Activated CD4-positive, CD25-positive, alpha-beta regulatory T cell treated with anti-CD3 and anti-CD28 coated beads, Interleukin-2, amount 50 U/mL, for 16 hours (primary cell): ENCODE data around the gene SMOC1.
"Not testable (repeated sequence)": the region's sequence is repeated elsewhere in the genome, so short reads cannot be mapped to it uniquely, and the experiment has no call there.

Experiments
- DNase-seq: peaks from one replicate; pipeline ENCODE4 v3.0.0-alpha.2; 2020; ENCODE audit warnings: low read depth, low spot score

The SMOC1 gene

GRCh38 chr14:69896972-69897371 lies 17.8 kb downstream of the SMOC1 start:
- DNase-seq, result no peak

GRCh38 chr14:69900603-69901002 lies 21.4 kb downstream of the SMOC1 start:
- DNase-seq, result no peak

GRCh38 chr14:69901113-69901951 lies 22.1 kb downstream of the SMOC1 start:
- no peak for DNase-seq

GRCh38 chr14:69903046-69903445 lies 23.8 kb downstream of the SMOC1 start:
- DNase-seq, result not testable (repeated sequence)

GRCh38 chr14:69904246-69904645 lies 25.0 kb downstream of the SMOC1 start:
- no peak for DNase-seq

GRCh38 chr14:69906201-69906600 lies 27.0 kb downstream of the SMOC1 start:
- no peak for DNase-seq

GRCh38 chr14:69909826-69910550 lies 30.8 kb downstream of the SMOC1 start:
- no peak for DNase-seq

GRCh38 chr14:69910871-69911270 lies 31.7 kb downstream of the SMOC1 start:
- DNase-seq, result no peak

GRCh38 chr14:69913686-69914085 lies 34.5 kb downstream of the SMOC1 start:
- no peak for DNase-seq

GRCh38 chr14:69916396-69916795 lies 37.2 kb downstream of the SMOC1 start:
- no peak for DNase-seq

GRCh38 chr14:69917287-69917686 lies 38.1 kb downstream of the SMOC1 start:
- no peak for DNase-seq

GRCh38 chr14:69919815-69920214 lies 40.6 kb downstream of the SMOC1 start:
- DNase-seq, result no peak

- DNase-seq, result no peak
Observed at GRCh38 chr14:69921052-69921451, 41.8 kb downstream of the SMOC1 start.

GRCh38 chr14:69922198-69922597 lies 43.0 kb downstream of the SMOC1 start:
- no peak for DNase-seq

- DNase-seq, result no peak
Observed at GRCh38 chr14:69924201-69924600, 45.0 kb downstream of the SMOC1 start.

- DNase-seq, result no peak
Observed at GRCh38 chr14:69928111-69928523, 48.9 kb downstream of the SMOC1 start.

- DNase-seq, result no peak
Observed at GRCh38 chr14:69930780-69931379, 51.7 kb downstream of the SMOC1 start.

- DNase-seq, result no peak
Observed at GRCh38 chr14:69931960-69932359, 52.7 kb downstream of the SMOC1 start.

- DNase-seq, result no peak
Observed at GRCh38 chr14:69932391-69932790, 53.2 kb downstream of the SMOC1 start.

GRCh38 chr14:69933623-69934275 lies 54.5 kb downstream of the SMOC1 start:
- DNase-seq, result no peak

GRCh38 chr14:69937367-69938081 lies 58.3 kb downstream of the SMOC1 start:
- no peak for DNase-seq
